OCI-LY1 (cell line): ENCODE results near the gene UACA.

Source experiments
- CTCF ChIP-seq: fragments of 200-600 bp; sonication (generic), shearing (Covaris generic); IDR thresholded peaks from 2 replicates; pipeline ENCODE4 v1.5.1; 2017; ENCODE audit warnings: mild to moderate bottlenecking, antibody characterized with exemption, low read length, moderate library complexity, mixed read lengths
- EZH2 ChIP-seq: fragments of 200-600 bp; sonication (generic), shearing (Covaris generic); IDR thresholded peaks from 2 replicates; pipeline ENCODE4 v1.8.0; 2017; ENCODE audit warnings: borderline replicate concordance, mixed run types, mild to moderate bottlenecking, antibody characterized with exemption, low read length, moderate library complexity, mixed read lengths

GRCh38 chr15:70723927-70724326 lies 39.4 kb downstream of the UACA start:
- TF ChIP-seq CTCF (no peak), EZH2 (no peak)
